NCI-H1105 treated with DMSO at 0.1 percent for 48 hours (cell line): ENCODE data around the gene TAF4.

ENCODE experiments used
- DNase-seq: peaks from one replicate; lab custom pipeline; 2025; lab: John Stamatoyannopoulos, UW

The TAF4 gene

GRCh38 chr20:61929561-61929960 lies 136.1 kb downstream of the TAF4 start:
- no peak for DNase-seq

GRCh38 chr20:61927826-61928541 lies 137.7 kb downstream of the TAF4 start:
- no peak for DNase-seq

GRCh38 chr20:61927193-61927825 lies 138.4 kb downstream of the TAF4 start:
- DNase-seq = no peak

GRCh38 chr20:61926796-61927192 lies 138.9 kb downstream of the TAF4 start:
- no peak for DNase-seq

GRCh38 chr20:61926253-61926613 lies 139.4 kb downstream of the TAF4 start:
- no peak for DNase-seq

- no peak for DNase-seq
Observed at GRCh38 chr20:61925555-61926252, 140.0 kb downstream of the TAF4 start.

GRCh38 chr20:61924858-61925554 lies 140.7 kb downstream of the TAF4 start:
- DNase-seq = no peak
